H9 (cell line): ENCODE results near the gene CTIF. TPM values are rescaled to one million over a fixed set of nuclear protein-coding genes. Genes with fewer than 3 reads are reported as not detected.

Experiments used
- DNase-seq: peaks from one replicate; pipeline ENCODE4 v3.0.0-alpha.2; 2017
- H2AFZ ChIP-seq: one replicate; pipeline ENCODE4 v1.6.1; 2013; ENCODE audit warnings: mild to moderate bottlenecking, low read length, control low read depth, moderate library complexity
- H2AK5ac ChIP-seq: 2 replicates; pipeline ENCODE4 v1.6.1; 2013; ENCODE audit warnings: low read length, control low read depth, mixed read lengths; ENCODE audit not compliant: insufficient read length
- H2BK120ac ChIP-seq: one replicate; pipeline ENCODE4 v1.6.1; 2013; ENCODE audit warnings: low read depth, mild to moderate bottlenecking, low read length, control low read depth, inconsistent platforms; ENCODE audit not compliant: poor library complexity, severe bottlenecking
- H2BK12ac ChIP-seq: 2 replicates; pipeline ENCODE4 v1.6.1; 2013; ENCODE audit warnings: low read length, control low read depth, mixed read lengths, low read depth; ENCODE audit not compliant: insufficient read length
- H2BK15ac ChIP-seq: 2 replicates; pipeline ENCODE4 v1.6.1; 2013; ENCODE audit warnings: low read depth, low read length, control low read depth
- H2BK20ac ChIP-seq: one replicate; pipeline ENCODE4 v1.6.1; 2013; ENCODE audit warnings: low read depth, mild to moderate bottlenecking, low read length, control low read depth, inconsistent platforms; ENCODE audit not compliant: poor library complexity, severe bottlenecking
- H2BK5ac ChIP-seq: 2 replicates; pipeline ENCODE4 v1.6.1; 2013; ENCODE audit warnings: low read length, control low read depth, mixed read lengths; ENCODE audit not compliant: insufficient read length
- H3K14ac ChIP-seq: 2 replicates; pipeline ENCODE4 v1.6.1; 2013; ENCODE audit warnings: low read length, control low read depth; ENCODE audit not compliant: insufficient read depth
- H3K18ac ChIP-seq: 2 replicates; pipeline ENCODE4 v1.6.1; 2013; ENCODE audit warnings: low read depth, mild to moderate bottlenecking, mixed read lengths, low read length, control low read depth; ENCODE audit not compliant: insufficient read length
- H3K23ac ChIP-seq: 2 replicates; pipeline ENCODE4 v1.6.1; 2013; ENCODE audit warnings: low read length, control low read depth, mixed read lengths, low read depth; ENCODE audit not compliant: insufficient read length
- H3K23me2 ChIP-seq: 2 replicates; pipeline ENCODE4 v1.6.1; 2013; ENCODE audit warnings: low read depth, mild to moderate bottlenecking, mixed read lengths, low read length, control low read depth; ENCODE audit not compliant: insufficient read length, poor library complexity, severe bottlenecking
- H3K27ac ChIP-seq: 2 replicates; pipeline ENCODE4 v1.5.1; 2013; ENCODE audit warnings: low read length, control low read depth, mixed read lengths, low read depth; ENCODE audit not compliant: insufficient read length
- H3K27me3 ChIP-seq: 2 replicates; pipeline ENCODE4 v1.6.1; 2013; ENCODE audit warnings: low read length, control low read depth, inconsistent platforms; ENCODE audit not compliant: insufficient read depth
- H3K4ac ChIP-seq: 2 replicates; pipeline ENCODE4 v1.6.1; 2013; ENCODE audit warnings: low read depth, mild to moderate bottlenecking, control low read depth, inconsistent platforms, low read length, moderate library complexity
- H3K4me1 ChIP-seq: 2 replicates; pipeline ENCODE4 v1.6.1; 2013; ENCODE audit warnings: low read length, control low read depth, inconsistent platforms; ENCODE audit not compliant: insufficient read depth
- H3K4me2 ChIP-seq: 2 replicates; pipeline ENCODE4 v1.6.1; 2013; ENCODE audit warnings: low read length, control low read depth, mixed read lengths; ENCODE audit not compliant: insufficient read length, insufficient read depth
- H3K56ac ChIP-seq: 2 replicates; pipeline ENCODE4 v1.6.1; 2013; ENCODE audit warnings: low read depth, mild to moderate bottlenecking, mixed read lengths, low read length, control low read depth; ENCODE audit not compliant: insufficient read length
- H3K79me1 ChIP-seq: 2 replicates; pipeline ENCODE4 v1.6.1; 2013; ENCODE audit warnings: low read depth, mild to moderate bottlenecking, moderate library complexity, low read length, control low read depth, inconsistent platforms; ENCODE audit not compliant: insufficient read depth, poor library complexity, severe bottlenecking
- H3K79me2 ChIP-seq: 2 replicates; pipeline ENCODE4 v1.6.1; 2013; ENCODE audit warnings: low read length, control low read depth, inconsistent platforms; ENCODE audit not compliant: insufficient read depth
- H3K9ac ChIP-seq: 2 replicates; pipeline ENCODE4 v1.6.1; 2013; ENCODE audit warnings: low read length, control low read depth, mixed read lengths; ENCODE audit not compliant: insufficient read length; ENCODE audit errors: extremely low read depth
- H3K9me3 ChIP-seq: one replicate; pipeline ENCODE4 v1.6.1; 2013; ENCODE audit warnings: low read depth, low read length, inconsistent platforms; ENCODE audit not compliant: control insufficient read depth
- H3T11ph ChIP-seq: one replicate; pipeline ENCODE4 v1.6.1; 2013; ENCODE audit warnings: mild to moderate bottlenecking, low read length, control low read depth, inconsistent platforms
- H4K20me1 ChIP-seq: one replicate; pipeline ENCODE4 v1.6.1; 2013; ENCODE audit not compliant: control insufficient read depth, insufficient read length, insufficient read depth
- H4K5ac ChIP-seq: 2 replicates; pipeline ENCODE4 v1.6.1; 2013; ENCODE audit warnings: low read depth, mild to moderate bottlenecking, mixed read lengths, low read length, control low read depth; ENCODE audit not compliant: insufficient read length
- H4K8ac ChIP-seq: replicated peaks from 2 replicates; pipeline ENCODE4 v1.6.1; 2013; ENCODE audit warnings: low read length, control low read depth, mixed read lengths, low read depth; ENCODE audit not compliant: insufficient read length
- H4K91ac ChIP-seq: 2 replicates; pipeline ENCODE4 v1.6.1; 2013; ENCODE audit warnings: low read depth, mild to moderate bottlenecking, moderate library complexity, mixed read lengths, low read length, control low read depth; ENCODE audit not compliant: insufficient read length
- H3K27ac Mint-ChIP-seq, 3 experiments: 2 replicates in 2 of 3; 3 replicates in 1 of 3; pipeline ENCODE4 v1.8.0; 2020 to 2021; ENCODE audit warnings: mixed read lengths in 3 of 3, mild to moderate bottlenecking in 1 of 3, moderate library complexity in 1 of 3
- H3K27me3 Mint-ChIP-seq: 2 replicates; pipeline ENCODE4 v1.8.0; 2021; ENCODE audit warnings: low read depth, mild to moderate bottlenecking, moderate library complexity, mixed read lengths
- H3K36me3 Mint-ChIP-seq, 3 experiments: 2 replicates in 2 of 3; 3 replicates in 1 of 3; pipeline ENCODE4 v1.8.0; 2020 to 2021; ENCODE audit warnings: low read depth in 3 of 3, mixed read lengths in 3 of 3; ENCODE audit not compliant: insufficient read depth in 1 of 3
- H3K4me1 Mint-ChIP-seq, 2 experiments: 2 replicates each; pipeline ENCODE4 v1.8.0; 2020; ENCODE audit warnings: mixed read lengths in 2 of 2
- H3K4me3 Mint-ChIP-seq, 2 experiments: 2 replicates in 1 of 2; 3 replicates in 1 of 2; pipeline ENCODE4 v1.8.0; 2020 to 2021; ENCODE audit warnings: mild to moderate bottlenecking in 2 of 2, mixed read lengths in 2 of 2, moderate library complexity in 1 of 2
- H3K9me3 Mint-ChIP-seq, 2 experiments: 2 replicates in 1 of 2; 3 replicates in 1 of 2; pipeline ENCODE4 v1.8.0; 2020; ENCODE audit warnings: mild to moderate bottlenecking in 2 of 2, mixed read lengths in 2 of 2, moderate library complexity in 1 of 2
- WGBS: extraction: QIAGEN DNeasy Blood & Tissue Kit; methylation state at CpG from one replicate; pipeline ENCODE4 v1.1.7; 2013; ENCODE audit warnings: missing lambda C conversion rate, low lambda C conversion rate, mixed read lengths; ENCODE audit not compliant: insufficient read length; ENCODE audit errors: extremely low coverage; 5-methylcytosine and 5-hydroxymethylcytosine counted together
- total RNA-seq: library from RNA; stranded (reverse); gene quantifications from 2 replicates; pipeline ENCODE4 v1.2.1, GENCODE V29; 2021
- TF ChIP-seq, protein P1 (sequence below): fragments of 200-600 bp; sonication (generic); conservative IDR thresholded peaks from 3 replicates; pipeline ENCODE4 v1.8.0; 2021; ENCODE audit warnings: antibody characterized with exemption, mild to moderate bottlenecking

Gene CTIF
- total RNA-seq, 1 experiment from 2014 or later = 15.8 TPM

DNA sequence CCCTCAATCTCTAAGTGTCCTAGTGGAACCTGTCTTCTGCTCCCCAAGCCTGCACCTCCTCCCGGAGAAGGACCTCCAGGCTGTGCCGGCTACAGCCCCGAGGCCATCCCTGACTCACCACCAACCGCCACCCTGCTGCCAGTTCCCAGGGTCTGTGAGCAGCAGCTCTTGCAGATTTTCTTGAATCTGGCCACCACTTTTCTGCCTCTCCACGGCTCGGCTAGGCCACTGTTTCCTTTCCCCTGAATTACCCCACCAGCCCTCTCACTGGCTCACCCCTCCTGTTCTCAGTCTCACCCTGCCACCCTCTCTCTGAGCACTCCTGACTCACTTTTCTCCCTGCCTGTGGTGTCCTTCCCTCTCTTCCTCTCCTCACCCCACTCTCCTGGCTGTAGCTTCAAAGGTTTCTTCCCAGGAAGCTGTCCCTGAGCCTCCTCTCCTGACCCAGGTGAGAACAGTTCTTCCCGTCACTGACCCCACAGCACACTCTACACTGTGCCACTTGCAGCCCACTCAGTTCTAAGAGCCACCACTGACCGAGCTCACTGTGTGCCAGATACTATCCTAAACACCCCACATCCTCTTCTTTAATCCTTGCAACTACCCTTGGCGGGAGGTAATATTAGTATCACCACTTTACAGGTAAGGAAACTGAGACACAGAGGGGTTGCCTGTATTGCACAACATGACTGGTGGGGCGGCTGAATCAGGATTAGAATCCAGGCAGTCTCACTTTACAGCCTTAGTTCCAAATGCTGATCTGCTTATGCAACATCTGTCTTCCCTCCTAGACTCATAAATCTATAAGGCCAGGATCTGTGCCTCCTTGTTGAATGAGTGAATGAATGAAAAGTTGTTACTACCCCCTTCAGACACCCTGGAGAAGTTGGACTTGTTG, 300.3 kb downstream of the CTIF start:
- no peak overlapping the region for H3K18ac ChIP-seq

More for the DNA sequence above, 300.3 kb downstream of the CTIF start:
- Histone ChIP-seq H2BK120ac (no peak overlapping the region), H3K23me2 (no peaks in the 10 kb centered on the region), H3K23ac (no peak overlapping the region), H2BK20ac (no peak overlapping the region), H4K8ac (no peak overlapping the region), H3K9ac (no peak overlapping the region), H3K79me2 (no peaks in the 10 kb centered on the region), H3K14ac (no peak overlapping the region), H4K5ac (no peak overlapping the region), H3K9me3 (no peaks in the 10 kb centered on the region), H4K91ac (no peak overlapping the region), H3K56ac (no peak overlapping the region), H2BK5ac (no peak overlapping the region), H3K4ac (no peak overlapping the region), H3K4me1 (no peaks in the 10 kb centered on the region), H3K27ac (no peak overlapping the region), H3K27me3 (no peaks in the 10 kb centered on the region), H2AFZ (no peak overlapping the region), H2BK12ac (no peak overlapping the region), H4K20me1 (no peaks in the 10 kb centered on the region), H3K4me2 (no peak overlapping the region), H2BK15ac (no peak overlapping the region), H2AK5ac (no peak overlapping the region), H3T11ph (no peak overlapping the region), H3K79me1 (no peaks in the 10 kb centered on the region)
- peaks cover 39 to 46% of the 10 kb centered on the region in 2 experiments for H3K4me1 Mint-ChIP-seq
- no peaks in the 10 kb centered on the region for H3K9me3 Mint-ChIP-seq
- no CpG with 5 or more reads among the region's 10 CpGs for WGBS
- no peak overlapping the region for H3K4me3 Mint-ChIP-seq
- no peaks in the 10 kb centered on the region; the same call in 1 of the 2 replicates for H3K27me3 Mint-ChIP-seq
- no peaks in the 10 kb centered on the region for H3K36me3 Mint-ChIP-seq
- DNase-seq = no peak
- peak overlapping the region; percentile 21 to 94 (median 85); a peak in 4 of 7 replicates for H3K27ac Mint-ChIP-seq
- TF ChIP-seq, protein P1, sequence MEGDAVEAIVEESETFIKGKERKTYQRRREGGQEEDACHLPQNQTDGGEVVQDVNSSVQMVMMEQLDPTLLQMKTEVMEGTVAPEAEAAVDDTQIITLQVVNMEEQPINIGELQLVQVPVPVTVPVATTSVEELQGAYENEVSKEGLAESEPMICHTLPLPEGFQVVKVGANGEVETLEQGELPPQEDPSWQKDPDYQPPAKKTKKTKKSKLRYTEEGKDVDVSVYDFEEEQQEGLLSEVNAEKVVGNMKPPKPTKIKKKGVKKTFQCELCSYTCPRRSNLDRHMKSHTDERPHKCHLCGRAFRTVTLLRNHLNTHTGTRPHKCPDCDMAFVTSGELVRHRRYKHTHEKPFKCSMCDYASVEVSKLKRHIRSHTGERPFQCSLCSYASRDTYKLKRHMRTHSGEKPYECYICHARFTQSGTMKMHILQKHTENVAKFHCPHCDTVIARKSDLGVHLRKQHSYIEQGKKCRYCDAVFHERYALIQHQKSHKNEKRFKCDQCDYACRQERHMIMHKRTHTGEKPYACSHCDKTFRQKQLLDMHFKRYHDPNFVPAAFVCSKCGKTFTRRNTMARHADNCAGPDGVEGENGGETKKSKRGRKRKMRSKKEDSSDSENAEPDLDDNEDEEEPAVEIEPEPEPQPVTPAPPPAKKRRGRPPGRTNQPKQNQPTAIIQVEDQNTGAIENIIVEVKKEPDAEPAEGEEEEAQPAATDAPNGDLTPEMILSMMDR = no peak
